ENCODE results near the gene PRKD2.

Gene PRKD2

DNA sequence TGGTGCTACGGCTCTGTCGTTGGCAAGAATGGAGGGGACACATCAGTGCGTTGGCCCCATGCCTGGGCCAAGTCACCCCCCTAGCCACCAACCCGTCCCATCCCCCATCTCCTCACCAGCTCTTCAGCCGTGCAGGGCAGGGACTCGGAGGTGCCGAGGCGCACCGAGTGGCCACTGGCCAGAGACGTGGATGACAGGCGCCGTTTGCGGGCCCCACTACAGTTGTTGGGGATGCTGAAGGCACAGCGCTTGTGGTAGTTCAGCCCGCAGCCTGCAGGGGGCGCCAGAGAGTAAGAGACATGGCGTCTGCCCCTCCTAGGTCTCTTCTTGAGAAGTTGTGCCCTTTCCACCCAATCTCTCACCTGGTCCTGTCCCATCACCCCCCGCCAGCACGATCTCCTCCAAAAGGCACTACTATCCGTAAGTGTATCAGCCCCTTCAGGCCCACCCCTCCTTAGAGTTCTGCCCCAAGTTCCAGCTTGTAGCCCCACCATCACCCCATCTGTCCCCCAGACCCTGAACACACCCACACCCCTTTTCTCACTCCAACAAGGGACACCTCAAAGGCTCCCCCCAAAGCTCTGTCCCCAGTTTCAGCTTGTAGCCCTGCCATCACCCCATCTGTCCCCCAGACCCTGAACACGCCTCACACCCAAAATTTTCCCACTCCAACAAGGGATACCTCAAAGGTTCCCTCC, 12.4 kb downstream of the PRKD2 start:
- DNase-seq (ENCODE audit: low spot score) = no peak

DNA sequence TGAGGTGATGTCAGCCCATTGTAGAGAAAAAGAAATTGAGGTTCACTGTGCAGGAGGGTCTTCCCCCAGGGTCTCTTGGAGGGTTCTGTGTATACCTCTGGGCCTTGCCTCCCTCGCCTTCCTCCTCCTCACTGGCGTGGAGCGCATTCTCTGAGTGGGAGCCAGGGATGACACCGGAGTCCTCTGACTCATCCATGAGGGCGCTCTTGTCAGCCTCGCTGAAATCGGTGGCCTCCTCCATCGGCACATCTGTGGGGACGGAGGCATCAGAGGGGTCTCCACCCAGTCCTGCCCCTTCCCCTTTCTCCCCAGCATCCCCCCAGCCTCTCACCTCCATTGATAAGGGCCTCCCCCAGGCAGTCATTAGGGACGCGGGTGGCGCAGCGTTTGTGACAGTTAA, 16.2 kb downstream of the PRKD2 start:
- DNase-seq (ENCODE audit: low spot score) = no peak

DNA sequence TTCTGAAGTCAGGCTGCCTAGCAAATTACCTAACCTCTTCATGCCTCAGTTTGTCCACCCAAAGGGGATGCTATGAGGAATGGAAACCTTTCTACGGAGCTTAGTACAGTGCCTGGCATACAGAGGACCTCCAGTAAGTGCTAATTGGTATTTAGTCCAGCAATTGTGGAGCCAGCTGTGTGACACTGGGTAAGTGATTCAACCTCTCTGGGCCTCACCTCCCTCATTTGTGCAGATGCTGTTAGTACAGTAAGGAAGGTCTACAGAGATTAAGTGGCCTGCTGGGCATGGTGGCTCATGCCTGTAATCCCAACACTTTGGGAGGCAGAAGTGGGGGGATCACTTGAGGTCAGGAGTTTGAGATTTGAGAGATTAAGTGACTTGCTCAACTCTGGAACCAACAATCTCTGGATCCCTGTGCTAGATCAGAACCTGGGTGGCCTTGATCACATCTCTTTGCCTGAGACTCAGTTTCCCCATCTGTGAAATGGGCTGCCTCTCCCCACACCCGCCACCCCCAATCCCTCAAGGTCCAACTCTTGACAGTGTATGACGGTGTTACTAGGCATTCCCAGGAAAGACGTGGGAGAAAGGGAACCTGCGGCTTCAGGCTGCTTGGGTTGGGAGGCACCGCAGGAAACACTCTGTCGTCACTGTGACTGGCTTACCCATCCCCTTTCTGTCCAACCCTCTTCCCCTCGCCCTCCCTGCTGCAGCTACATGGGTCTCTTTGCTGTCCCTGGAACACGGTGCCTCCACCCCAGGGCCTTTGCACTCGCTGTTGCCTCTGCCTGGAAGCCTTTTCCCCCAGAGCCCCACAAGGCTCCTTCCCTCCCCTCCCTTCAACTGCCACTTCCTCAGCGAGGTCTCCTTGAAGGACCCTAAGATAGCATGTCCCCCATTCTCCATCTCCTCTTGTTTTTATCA, 18.3 kb downstream of the PRKD2 start:
- DNase-seq (ENCODE audit: low spot score) = no peak

DNA sequence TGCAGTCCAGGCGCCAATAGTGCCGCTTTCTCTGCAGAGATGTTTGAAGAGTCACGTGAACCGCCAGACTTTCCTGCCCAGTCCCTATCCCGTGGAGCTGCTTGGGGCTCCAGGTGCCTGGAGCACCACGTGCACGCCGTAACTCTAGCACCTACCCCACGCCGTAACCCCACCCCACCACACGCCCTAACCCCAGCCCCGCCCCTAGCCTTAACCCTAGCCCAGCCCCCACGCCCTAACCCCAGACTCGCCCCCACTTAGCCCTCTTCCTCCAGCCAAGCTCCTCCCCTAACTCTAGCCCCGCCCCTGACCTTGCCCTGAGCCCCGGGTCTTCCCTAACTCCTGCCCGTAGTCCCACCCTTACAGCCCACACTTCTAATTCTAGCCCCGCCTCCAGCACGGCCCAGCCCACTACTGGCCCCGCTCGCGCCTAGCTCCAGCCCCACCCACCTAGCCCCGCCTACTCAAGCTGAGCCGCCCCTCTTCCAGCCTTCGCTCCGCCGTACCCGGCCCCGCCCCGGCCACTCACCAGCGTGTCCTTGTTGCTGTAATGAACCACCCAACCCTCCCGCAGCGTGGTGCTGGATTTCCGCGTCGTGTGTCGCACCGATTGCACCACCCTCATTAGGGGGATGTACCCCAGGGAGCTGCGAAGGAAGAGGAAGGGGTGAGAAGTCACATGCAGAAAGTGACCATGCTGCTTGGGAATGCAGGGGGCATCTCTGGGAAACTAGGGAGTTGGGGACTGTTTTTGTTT, 19.5 kb downstream of the PRKD2 start:
- peak; percentile 58 for DNase-seq (ENCODE audit: low spot score)

- no peak for DNase-seq (ENCODE audit: low spot score)
Observed at GRCh38 chr19:46696866-46697203, 20.1 kb downstream of the PRKD2 start.

GRCh38 chr19:46696052-46696451, 20.9 kb downstream of the PRKD2 start:
- no peak for DNase-seq (ENCODE audit: low spot score)

- no peak for DNase-seq (ENCODE audit: low spot score)
Observed at GRCh38 chr19:46693760-46694159, 23.2 kb downstream of the PRKD2 start.

DNA sequence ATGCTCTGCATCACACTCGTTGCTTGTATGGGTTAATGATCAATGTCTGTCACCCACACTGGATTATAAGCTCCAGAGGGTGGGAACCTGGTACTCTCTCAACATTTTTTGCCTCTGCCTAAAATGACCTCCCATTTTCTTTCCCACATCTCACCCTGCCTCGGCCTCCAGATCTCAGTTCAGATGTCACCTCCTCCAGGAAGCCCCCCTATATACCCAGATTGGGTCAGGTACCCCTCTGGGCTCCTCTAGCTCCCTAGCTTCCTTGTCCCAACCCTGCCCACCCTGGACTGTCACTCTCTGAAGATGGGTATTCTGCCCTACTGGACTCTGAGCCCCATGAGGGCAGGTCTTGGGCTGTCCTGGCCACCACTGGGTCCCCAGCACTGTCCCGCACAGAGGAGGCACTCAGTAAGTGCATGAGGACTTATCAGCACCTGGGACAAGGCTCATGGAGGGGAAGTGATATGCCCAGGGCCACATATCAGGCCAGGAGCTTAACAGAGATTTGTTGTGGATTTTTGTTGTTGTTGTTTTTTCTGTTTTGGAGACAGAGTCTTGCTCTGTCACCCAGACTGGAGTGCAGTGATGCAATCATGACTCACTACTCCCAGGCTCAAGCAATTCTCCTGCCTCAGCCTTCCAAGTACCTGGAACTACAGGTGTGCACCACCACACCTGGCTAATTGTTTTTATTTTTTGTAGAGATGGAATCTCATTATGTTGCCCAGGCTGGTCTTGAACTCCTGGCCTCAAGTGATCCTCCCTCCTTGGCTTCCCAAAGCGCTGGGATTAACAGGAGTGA, 23.8 kb downstream of the PRKD2 start:
- no peak for DNase-seq (ENCODE audit: low spot score)

DNA sequence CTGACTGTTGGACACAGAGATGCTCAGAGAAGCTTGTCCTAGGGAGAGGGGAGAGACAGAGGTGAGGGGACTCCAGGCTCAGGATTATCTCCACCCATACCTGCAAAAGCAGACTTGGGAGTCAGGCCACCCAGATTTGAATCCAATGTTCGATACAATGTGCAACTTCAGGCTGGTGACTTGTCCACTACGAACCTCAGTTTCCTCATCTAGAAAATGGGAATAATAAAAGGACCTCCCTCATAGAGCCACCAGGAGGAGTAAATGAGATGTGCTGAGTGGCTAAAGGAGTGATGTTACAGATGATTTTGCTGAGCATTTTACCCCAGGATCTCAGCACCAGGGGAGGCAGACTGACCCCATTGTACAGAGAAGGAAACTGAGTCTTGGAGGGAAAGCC, 25.0 kb downstream of the PRKD2 start:
- DNase-seq (ENCODE audit: low spot score) = no peak

DNA sequence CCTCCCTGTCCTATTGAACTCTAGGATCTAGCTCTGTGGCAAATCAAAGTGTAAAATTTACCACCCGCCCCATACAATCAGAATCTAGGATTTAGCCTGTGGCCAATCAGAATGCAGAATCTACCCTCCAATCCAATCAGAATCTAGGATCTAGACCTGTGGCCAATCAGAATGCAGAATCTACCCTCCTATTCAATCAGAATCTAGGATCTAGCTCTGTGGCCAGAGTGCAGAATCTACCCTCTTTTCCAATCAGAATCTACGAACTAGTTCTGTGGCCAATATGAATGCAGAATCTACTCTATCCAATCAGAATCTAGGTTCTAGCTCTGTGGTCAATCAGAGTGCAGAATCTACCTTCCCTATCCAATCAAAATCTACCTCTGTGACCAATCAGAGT, 25.8 kb downstream of the PRKD2 start:
- no peak for DNase-seq (ENCODE audit: low spot score)

DNA sequence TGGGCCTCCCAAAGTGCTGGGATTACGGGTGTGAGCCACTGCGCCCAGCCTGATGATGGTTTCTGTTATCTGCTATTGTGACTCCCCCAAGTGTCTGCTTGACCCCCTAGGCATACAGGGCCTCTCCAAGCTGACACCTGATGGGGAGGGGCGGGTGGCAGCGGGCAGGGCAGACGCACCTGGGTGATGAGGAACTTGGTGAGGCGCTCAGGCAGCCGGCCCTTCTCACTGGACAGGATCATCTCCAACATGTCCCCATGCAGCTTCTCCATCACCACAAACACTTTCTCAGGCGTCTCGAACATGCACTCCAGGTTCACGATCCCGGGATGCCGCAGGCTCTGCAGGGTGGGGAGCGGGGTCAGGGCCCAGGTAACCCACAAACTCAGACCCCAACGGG, 27.6 kb downstream of the PRKD2 start:
- DNase-seq (ENCODE audit: low spot score) = no peak

GRCh38 chr19:46687438-46688145, 29.3 kb downstream of the PRKD2 start:
- no peak for DNase-seq (ENCODE audit: low spot score)

GRCh38 chr19:46685189-46685588, 31.7 kb downstream of the PRKD2 start:
- no peak for DNase-seq (ENCODE audit: low spot score)

GRCh38 chr19:46678110-46678732, 38.7 kb downstream of the PRKD2 start:
- no peak for DNase-seq (ENCODE audit: low spot score)

- DNase-seq (ENCODE audit: low spot score) = no peak
Observed at GRCh38 chr19:46674416-46675178, 42.3 kb downstream of the PRKD2 start.

- no peak for DNase-seq (ENCODE audit: low spot score)
Observed at GRCh38 chr19:46670813-46671212, 46.1 kb downstream of the PRKD2 start.

GRCh38 chr19:46668662-46669061, 48.3 kb downstream of the PRKD2 start:
- no peak for DNase-seq (ENCODE audit: low spot score)

GRCh38 chr19:46665072-46665471, 51.8 kb downstream of the PRKD2 start:
- no peak for DNase-seq (ENCODE audit: low spot score)

DNA sequence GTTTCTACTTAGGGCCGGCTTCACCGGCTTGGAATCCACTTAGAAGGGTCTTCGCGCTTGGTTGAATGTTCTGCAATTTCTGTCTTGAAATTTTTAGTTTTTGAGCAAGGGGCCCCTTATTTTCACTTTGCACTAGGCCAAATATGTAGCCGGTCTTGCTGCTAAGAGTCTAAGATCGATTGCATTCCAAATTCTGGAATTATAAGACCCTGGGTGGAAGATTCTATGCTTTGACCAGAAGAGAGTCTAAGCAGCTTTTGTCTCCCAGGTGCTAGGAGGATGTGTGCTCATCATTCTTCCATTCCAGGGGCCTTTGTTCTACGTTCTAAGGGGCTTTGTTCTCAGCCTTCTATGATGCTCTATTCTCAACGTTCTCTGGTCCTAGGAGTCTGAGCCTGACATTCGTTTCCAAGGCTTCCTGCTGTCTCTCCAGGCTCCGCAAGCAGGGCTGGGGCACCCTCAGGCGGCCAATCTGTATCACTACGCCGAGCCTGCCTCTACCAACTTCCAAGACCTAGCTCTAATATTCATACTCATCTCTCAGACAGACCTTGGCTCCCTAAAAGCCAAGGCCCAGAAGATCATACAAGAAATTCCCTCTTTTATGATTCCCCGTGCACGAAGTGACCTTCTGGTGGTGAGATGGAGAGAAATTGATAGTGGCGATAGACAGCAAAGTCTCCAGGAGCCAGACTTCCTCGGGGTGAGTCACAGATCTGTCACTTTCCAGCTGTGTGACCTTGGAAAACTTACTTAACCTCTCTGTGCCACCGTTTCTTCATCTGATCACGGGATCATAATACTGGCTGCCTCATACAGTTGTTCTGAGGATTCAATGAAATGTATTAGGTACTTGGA, 55.0 kb downstream of the PRKD2 start:
- peak; percentile 98 for DNase-seq (ENCODE audit: low spot score)

All from globus pallidus (tissue), 1 donor.